MCF 10A (cell line): ENCODE data around the gene MYMX. TPM values are rescaled to one million over a fixed set of nuclear protein-coding genes. Genes with fewer than 3 reads are reported as not detected.

Experiments used
- BruUV-seq: library from RNA; stranded (reverse); fragments of 400-500 nt; replicated peaks from 2 replicates; lab custom pipeline; 2021; lab: Mats Ljungman, UMichigan
- CTCF ChIA-PET: fragments of 300-600 bp; sonication (Branson Sonifier 250); formaldehyde crosslinking; extraction: SDS; loops from one replicate; lab custom pipeline; 2021; ENCODE audit warnings: antibody characterized with exemption, inconsistent platforms; lab: Yijun Ruan, JAX
- POLR2A ChIA-PET: fragments of 300-600, 350-650 bp; sonication (Branson Sonifier 250); formaldehyde crosslinking; extraction: SDS; loops from one replicate; lab custom pipeline; 2020; ENCODE audit warnings: antibody characterized with exemption, inconsistent platforms; lab: Yijun Ruan, JAX
- DNase-seq: peaks from one replicate; pipeline ENCODE4 v3.0.0-alpha.2; 2018; ENCODE audit not compliant: unreplicated experiment
- H3K27ac Mint-ChIP-seq: one replicate; pipeline ENCODE4 v1.8.0; 2022; ENCODE audit warnings: mild to moderate bottlenecking, low read depth, mixed read lengths; ENCODE audit not compliant: unreplicated experiment
- H3K27me3 Mint-ChIP-seq: one replicate; pipeline ENCODE4 v1.8.0; 2022; ENCODE audit warnings: mixed read lengths; ENCODE audit not compliant: insufficient read depth, unreplicated experiment
- H3K36me3 Mint-ChIP-seq: one replicate; pipeline ENCODE4 v1.8.0; 2022; ENCODE audit warnings: mild to moderate bottlenecking, moderate library complexity, mixed read lengths; ENCODE audit not compliant: insufficient read depth, unreplicated experiment
- H3K4me1 Mint-ChIP-seq: one replicate; pipeline ENCODE4 v1.8.0; 2022; ENCODE audit warnings: mixed read lengths; ENCODE audit not compliant: insufficient read depth, unreplicated experiment
- H3K4me3 Mint-ChIP-seq: one replicate; pipeline ENCODE4 v1.8.0; 2022; ENCODE audit warnings: mild to moderate bottlenecking, moderate library complexity, mixed read lengths; ENCODE audit not compliant: unreplicated experiment
- H3K9me3 Mint-ChIP-seq: one replicate; pipeline ENCODE4 v1.8.0; 2022; ENCODE audit warnings: mixed read lengths; ENCODE audit not compliant: unreplicated experiment
- intact Hi-C: fragments of 100-400 bp; cut with micrococcal nuclease; formaldehyde crosslinking; loops from 2 replicates; pipeline ENCODE4 v1.14.1; 2022
- total RNA-seq: library from RNA; stranded (reverse); gene quantifications from 2 replicates; pipeline ENCODE4 v1.2.3, GENCODE V29; 2022
- TF ChIP-seq, protein P1 (sequence below): fragments of 200-600 bp; IDR thresholded peaks from one replicate; pipeline ENCODE4 v1.8.0; 2022; ENCODE audit warnings: antibody characterized with exemption, mild to moderate bottlenecking; ENCODE audit not compliant: unreplicated experiment

Gene MYMX
- total RNA-seq, 1 experiment from 2014 or later: not detected

DNA sequence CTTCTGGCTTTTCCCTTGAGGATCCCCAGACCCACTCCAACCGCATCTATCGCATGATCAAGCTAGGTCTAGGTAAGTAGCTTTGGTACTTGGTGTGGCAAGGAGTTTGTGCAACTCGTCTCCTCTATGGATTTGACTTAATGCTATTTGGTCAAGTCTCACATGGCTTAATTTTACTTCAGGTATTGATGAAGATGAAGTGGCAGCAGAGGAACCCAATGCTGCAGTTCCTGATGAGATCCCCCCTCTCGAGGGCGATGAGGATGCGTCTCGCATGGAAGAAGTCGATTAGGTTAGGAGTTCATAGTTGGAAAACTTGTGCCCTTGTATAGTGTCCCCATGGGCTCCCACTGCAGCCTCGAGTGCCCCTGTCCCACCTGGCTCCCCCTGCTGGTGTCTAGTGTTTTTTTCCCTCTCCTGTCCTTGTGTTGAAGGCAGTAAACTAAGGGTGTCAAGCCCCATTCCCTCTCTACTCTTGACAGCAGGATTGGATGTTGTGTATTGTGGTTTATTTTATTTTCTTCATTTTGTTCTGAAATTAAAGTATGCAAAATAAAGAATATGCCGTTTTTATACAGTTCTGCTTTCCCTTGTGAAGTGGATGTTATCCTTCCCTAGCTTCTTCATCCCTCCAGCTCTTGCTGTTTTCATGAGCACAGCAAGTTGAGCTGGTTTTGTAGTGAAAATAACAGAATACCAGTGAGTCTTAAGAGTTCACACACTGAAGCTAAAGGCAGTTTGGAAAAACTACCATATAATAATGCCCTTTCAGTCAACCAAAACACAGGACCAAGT lies 36.8 kb downstream of the MYMX start:
- BruUV-seq: TSS peak; percentile 5
- H3K4me3 Mint-ChIP-seq: no peak overlapping the region
- H3K27me3 Mint-ChIP-seq: no peaks in the 10 kb centered on the region
- H3K4me1 Mint-ChIP-seq: peaks cover 77% of the 10 kb centered on the region
- TF ChIP-seq, protein P1, sequence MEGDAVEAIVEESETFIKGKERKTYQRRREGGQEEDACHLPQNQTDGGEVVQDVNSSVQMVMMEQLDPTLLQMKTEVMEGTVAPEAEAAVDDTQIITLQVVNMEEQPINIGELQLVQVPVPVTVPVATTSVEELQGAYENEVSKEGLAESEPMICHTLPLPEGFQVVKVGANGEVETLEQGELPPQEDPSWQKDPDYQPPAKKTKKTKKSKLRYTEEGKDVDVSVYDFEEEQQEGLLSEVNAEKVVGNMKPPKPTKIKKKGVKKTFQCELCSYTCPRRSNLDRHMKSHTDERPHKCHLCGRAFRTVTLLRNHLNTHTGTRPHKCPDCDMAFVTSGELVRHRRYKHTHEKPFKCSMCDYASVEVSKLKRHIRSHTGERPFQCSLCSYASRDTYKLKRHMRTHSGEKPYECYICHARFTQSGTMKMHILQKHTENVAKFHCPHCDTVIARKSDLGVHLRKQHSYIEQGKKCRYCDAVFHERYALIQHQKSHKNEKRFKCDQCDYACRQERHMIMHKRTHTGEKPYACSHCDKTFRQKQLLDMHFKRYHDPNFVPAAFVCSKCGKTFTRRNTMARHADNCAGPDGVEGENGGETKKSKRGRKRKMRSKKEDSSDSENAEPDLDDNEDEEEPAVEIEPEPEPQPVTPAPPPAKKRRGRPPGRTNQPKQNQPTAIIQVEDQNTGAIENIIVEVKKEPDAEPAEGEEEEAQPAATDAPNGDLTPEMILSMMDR: peak; percentile 55
- POLR2A ChIA-PET: interaction anchor here (0.6 to 1.4 kb wide), 3 partner anchors 9 to 81 kb away, joined by 3 to 4 read pairs (median 4); no protein-coding TSS in a partner anchor
- CTCF ChIA-PET: interaction anchor here (0.7 to 4.5 kb wide), 12 partner anchors 9 to 158 kb away, joined by 3 to 31 read pairs (median 5); partner anchors contain the start of gene SLC29A1
- peaks cover 90% of the 10 kb centered on the region for H3K36me3 Mint-ChIP-seq
- H3K9me3 Mint-ChIP-seq: no peaks in the 10 kb centered on the region
- DNase-seq: peak; percentile 66
- intact Hi-C loops: loop anchor here (1.0 kb wide), 1 partner anchor 157 kb away; no protein-coding TSS in a partner anchor
- H3K27ac Mint-ChIP-seq: no peak overlapping the region

DNA sequence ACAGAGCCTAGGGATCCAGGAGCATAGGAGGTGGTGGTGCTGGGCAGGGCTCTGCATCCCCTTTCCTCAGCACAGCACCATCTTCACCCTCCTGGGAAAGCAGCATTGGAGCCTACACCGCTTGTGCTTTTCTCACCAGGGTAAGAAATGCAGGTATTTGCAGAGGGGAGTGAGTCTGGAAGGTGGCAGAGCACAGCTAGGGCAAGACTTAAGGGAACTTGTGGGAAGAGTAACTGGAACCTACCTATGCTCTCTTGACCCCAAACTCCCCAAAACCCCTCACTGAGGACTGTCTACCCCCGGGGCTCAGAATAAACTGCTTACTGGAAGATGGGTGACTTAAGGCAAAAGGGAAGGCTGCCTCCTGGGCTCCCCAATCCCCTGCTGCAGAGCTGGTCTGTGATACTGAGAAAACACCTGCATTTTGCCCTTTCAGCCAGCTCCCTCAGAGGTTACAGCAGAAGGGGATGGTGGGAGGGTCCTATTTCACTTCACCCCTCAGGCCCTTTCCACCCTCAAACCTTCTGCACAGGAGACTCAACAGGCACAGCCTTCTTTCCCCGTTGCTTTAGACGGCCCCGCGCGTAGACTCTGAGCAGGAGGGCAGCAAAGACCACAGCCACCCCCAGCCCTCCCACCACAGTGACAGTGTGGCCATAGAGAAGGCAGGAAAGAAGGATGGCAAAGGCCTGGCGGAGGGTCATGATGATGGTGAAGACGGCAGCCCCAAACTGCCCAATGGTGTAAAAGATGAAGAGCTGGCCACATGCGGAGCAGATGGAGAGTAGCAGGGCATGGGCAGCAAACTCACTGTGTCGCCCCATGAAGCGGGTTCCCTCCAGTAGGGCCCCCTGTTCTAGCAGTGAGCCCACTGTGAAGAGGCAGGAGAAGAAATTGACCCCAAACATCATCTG lies 37.7 kb downstream of the MYMX start:
- TF ChIP-seq, protein P1: no peak
- intact Hi-C loops: no loop called here
- H3K9me3 Mint-ChIP-seq: no peaks in the 10 kb centered on the region
- ChIA-PET POLR2A (interaction anchor here (0.6 to 3.0 kb wide), 6 partner anchors 8 to 82 kb away, joined by 3 to 121 read pairs (median 4); partner anchors contain the start of gene HSP90AB1), CTCF (interaction anchor here (0.5 to 4.5 kb wide), 14 partner anchors 8 to 587 kb away, joined by 3 to 33 read pairs (median 5); partner anchors contain the start of gene SLC29A1)
- BruUV-seq: TSS peak; percentile 27
- no peak for DNase-seq
- H3K36me3 Mint-ChIP-seq: peaks cover 81% of the 10 kb centered on the region
- H3K4me1 Mint-ChIP-seq: peaks cover 69% of the 10 kb centered on the region
- H3K27me3 Mint-ChIP-seq: no peaks in the 10 kb centered on the region
- H3K4me3 Mint-ChIP-seq: peak overlapping the region; percentile 22
- H3K27ac Mint-ChIP-seq: peak overlapping the region; percentile 44

GRCh38 chr6:44255105-44255808 lies 38.5 kb downstream of the MYMX start:
- BruUV-seq: no TSS peak
- peak overlapping the region; percentile 59 for H3K27ac Mint-ChIP-seq
- CTCF ChIA-PET: interaction anchor here (0.5 to 4.5 kb wide), 9 partner anchors 9 to 587 kb away, joined by 3 to 33 read pairs (median 4); partner anchors contain the start of gene SLC29A1
- DNase-seq: peak; percentile 51
- peak overlapping the region; percentile 84 for H3K4me3 Mint-ChIP-seq
- TF ChIP-seq, protein P1: no peak
- no peaks in the 10 kb centered on the region for H3K27me3 Mint-ChIP-seq
- no peaks in the 10 kb centered on the region for H3K9me3 Mint-ChIP-seq
- intact Hi-C loops: no loop called here
- peaks cover 61% of the 10 kb centered on the region for H3K4me1 Mint-ChIP-seq
- POLR2A ChIA-PET: interaction anchor here (0.8 to 3.0 kb wide), 5 partner anchors 9 to 26 kb away, joined by 3 to 121 read pairs (median 5); partner anchors contain the start of gene HSP90AB1
- peaks cover 73% of the 10 kb centered on the region for H3K36me3 Mint-ChIP-seq
